AG04449 (cell line): ENCODE data around the gene SLC15A3.

Source experiments
- CTCF ChIA-PET: fragments of 350-600 bp; formaldehyde crosslinking; extraction: SDS; loops from one replicate; lab custom pipeline; 2021; ENCODE audit warnings: antibody characterized with exemption; lab: Yijun Ruan, JAX
- POLR2A ChIA-PET: fragments of 400-600, 350-600 bp; formaldehyde crosslinking; extraction: SDS; loops from one replicate; lab custom pipeline; 2020; ENCODE audit warnings: antibody characterized with exemption, inconsistent platforms; lab: Yijun Ruan, JAX
- DNase-seq: peaks from one replicate; pipeline ENCODE4 v3.0.0-alpha.2; 2010; ENCODE audit warnings: low read depth, low spot score
- H3K4me3 ChIP-seq: 2 replicates; pipeline ENCODE4 v1.5.1; 2011; ENCODE audit warnings: low read depth, mild to moderate bottlenecking, control low read depth, low read length
- TF ChIP-seq, protein P1 (sequence below): IDR thresholded peaks from one replicate; pipeline ENCODE4 v1.5.1; 2011; ENCODE audit warnings: mild to moderate bottlenecking, moderate library complexity, low read length, control low read depth, inconsistent platforms; ENCODE audit not compliant: insufficient read depth; ENCODE audit errors: missing control alignments

SLC15A3 gene

DNA sequence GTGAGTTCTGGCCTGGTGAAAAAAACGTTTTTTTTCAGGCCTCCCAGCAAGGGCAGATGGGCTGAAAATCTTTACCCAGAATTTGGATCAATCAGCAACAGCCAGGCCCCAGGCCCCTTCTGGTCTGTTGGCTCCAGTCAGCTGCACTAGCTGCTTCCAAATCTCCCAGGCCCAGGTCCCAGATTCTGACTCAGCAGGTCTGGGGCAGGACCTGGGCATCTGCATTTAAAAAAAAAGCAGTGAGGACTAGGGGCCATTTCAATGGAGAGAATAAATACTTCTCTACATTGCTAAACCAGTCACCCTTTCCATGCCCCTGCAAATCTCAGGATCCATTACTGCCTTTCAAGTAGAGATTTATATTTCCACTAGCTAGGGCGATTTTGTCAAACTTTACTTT, 4.3 kb downstream of the SLC15A3 start:
- ChIA-PET POLR2A (no interaction called here), CTCF (interaction anchor here (0.5 kb wide), 1 partner anchor 304 kb away, joined by 3 read pairs; no protein-coding TSS in a partner anchor)
- no peak overlapping the region for H3K4me3 ChIP-seq
- TF ChIP-seq, protein P1, sequence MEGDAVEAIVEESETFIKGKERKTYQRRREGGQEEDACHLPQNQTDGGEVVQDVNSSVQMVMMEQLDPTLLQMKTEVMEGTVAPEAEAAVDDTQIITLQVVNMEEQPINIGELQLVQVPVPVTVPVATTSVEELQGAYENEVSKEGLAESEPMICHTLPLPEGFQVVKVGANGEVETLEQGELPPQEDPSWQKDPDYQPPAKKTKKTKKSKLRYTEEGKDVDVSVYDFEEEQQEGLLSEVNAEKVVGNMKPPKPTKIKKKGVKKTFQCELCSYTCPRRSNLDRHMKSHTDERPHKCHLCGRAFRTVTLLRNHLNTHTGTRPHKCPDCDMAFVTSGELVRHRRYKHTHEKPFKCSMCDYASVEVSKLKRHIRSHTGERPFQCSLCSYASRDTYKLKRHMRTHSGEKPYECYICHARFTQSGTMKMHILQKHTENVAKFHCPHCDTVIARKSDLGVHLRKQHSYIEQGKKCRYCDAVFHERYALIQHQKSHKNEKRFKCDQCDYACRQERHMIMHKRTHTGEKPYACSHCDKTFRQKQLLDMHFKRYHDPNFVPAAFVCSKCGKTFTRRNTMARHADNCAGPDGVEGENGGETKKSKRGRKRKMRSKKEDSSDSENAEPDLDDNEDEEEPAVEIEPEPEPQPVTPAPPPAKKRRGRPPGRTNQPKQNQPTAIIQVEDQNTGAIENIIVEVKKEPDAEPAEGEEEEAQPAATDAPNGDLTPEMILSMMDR: no peak
- no peak for DNase-seq

DNA sequence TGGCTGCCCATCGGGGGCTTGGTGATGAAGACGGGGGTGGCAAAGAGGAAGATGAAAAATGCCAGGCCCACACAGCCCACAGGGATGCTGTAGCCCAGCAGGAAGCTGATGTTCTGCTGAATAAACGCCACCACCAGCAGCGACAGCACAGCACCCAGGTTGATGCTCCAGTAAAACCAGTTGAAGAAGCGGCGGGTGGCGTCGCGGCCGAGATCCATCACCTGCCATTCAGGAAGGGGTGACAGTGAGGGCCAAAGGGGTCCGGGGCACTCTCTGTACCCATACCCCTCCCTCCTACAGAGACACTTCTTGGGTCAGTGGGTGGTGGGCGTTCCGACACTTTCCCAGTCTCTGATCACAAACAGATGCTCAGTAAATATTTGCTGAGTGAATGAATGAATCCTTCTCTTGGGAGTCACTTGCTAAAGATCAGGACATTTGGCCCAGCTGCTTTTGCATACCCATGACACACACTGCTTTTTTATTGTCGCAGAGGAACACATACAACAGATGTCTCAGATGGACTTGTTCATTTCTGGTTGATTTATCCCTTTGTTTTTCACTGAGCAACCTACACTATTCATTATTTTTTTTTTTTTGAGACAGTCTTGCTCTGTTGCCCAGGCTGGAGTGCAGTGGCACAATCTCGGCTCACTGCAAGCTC, 5.2 kb downstream of the SLC15A3 start:
- POLR2A ChIA-PET: no interaction called here
- DNase-seq: no peak
- CTCF ChIA-PET: interaction anchor here (1.0 kb wide), 1 partner anchor 23 kb away, joined by 3 read pairs; no protein-coding TSS in a partner anchor
- TF ChIP-seq, protein P1: no peak
- H3K4me3 ChIP-seq: no peak overlapping the region

DNA sequence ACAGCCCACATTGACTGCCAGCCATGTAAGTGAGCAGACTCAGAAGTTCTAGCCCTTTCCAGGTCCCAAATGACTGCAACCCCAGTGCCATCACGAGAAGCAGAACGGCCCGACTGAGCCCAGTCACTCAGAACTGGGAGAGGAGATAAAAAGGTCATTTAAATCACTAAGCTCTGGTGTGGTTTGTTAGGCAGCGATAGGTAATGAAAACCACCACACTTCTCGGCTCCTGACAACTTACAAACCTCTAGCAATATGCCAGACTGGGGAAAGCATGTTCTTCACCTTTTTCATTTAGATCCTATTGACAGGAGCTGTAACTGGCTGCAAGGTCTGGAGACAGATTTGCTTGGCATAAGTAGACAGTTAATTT, 6.7 kb downstream of the SLC15A3 start:
- ChIA-PET POLR2A (no interaction called here), CTCF (no interaction called here)
- DNase-seq: no peak
- TF ChIP-seq, protein P1: no peak
- H3K4me3 ChIP-seq: no peak overlapping the region

DNA sequence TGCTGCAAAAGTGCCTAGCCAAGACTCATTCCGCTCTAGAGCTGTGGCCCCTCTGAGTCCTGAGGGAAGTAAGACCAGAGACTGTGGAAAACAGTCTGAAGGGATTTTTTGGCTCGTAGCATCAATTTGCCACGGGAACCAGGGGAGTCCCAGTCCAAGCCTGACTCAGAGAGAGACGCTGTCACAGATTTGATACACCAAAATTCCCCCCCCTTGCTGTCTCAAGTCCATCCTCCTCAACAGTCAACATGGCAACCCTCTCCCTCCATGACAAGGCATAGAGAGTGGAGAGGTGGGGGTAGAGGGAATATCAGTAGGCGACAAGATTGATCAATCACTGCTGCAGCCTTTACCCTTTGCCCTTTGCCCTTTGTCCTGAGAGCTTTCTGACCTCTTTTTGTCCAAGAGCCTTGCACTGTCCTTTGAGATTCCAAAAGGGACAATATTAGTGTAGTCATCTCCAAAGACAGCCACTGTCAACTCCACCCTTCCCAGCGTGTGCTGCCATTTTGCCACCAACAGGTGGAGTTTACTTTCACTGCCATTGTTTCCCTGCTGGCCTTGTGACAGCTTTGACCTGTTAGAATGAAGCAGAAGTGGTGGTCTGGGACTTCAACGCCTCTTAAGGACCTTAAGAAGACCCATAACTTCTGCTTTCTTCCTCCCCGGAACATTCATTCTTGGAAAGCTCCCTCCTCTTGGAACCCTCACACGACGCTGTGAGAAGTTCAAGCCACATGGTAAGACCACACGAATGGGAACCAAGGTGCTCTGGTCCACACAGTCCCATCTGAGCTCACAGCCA, 7.3 kb downstream of the SLC15A3 start:
- no peak overlapping the region for H3K4me3 ChIP-seq
- DNase-seq: no peak
- ChIA-PET CTCF (no interaction called here), POLR2A (no interaction called here)
- TF ChIP-seq, protein P1: no peak

DNA sequence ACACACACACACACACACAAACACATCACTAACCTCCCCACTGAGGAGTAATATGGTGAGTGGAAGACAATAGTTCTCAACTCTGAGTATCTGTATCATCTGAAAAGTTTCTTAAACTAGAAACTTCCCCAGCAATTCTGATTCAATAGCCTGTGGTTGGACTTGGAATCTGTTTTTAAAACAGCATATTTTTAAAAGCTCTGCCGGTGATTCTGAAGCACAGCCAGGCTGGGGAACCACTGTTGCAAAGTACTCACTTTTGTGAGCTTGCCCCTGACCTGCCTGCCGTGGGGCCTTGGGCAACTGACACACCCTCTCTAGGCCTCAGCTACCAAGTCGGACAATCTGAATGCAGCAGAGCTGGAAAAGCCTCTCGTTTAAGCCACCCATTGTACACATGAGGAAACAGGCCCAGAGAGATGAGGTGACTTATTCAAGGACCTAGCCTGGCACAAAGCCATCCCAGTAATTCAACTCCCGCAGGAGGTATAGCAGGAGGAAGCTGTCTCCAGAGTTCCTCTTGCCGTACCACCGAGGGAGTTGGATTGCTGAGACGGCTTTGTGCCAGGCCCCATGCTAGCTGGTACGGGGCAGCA, 8.9 kb downstream of the SLC15A3 start:
- TF ChIP-seq, protein P1: no peak
- POLR2A ChIA-PET: interaction anchor here (0.7 kb wide), 1 partner anchor 1897 kb away, joined by 3 read pairs; no protein-coding TSS in a partner anchor
- CTCF ChIA-PET: interaction anchor here (0.8 kb wide), 1 partner anchor 36 kb away, joined by 3 read pairs; no protein-coding TSS in a partner anchor
- no peak overlapping the region for H3K4me3 ChIP-seq
- no peak for DNase-seq

DNA sequence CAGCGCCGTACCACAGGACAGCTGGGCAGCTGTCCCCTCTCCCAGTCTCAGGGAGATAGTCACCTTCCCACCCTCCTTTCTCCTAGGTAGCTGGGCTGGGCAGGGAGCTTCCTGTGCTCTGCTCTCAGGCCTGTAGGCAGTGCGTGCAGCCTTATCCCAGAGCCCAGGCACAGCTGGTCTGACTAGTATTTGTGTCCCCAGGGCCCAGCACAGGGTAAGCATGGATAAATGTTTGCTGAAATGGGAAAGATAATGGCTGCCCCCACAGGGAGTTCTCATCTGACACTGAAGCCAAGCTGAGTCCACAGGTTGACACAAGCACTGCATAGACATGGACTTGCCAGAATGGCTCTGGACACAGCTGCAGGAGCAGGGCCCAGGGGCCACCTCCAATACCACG, 9.8 kb downstream of the SLC15A3 start:
- POLR2A ChIA-PET: interaction anchor here (0.7 kb wide), 1 partner anchor 1898 kb away, joined by 3 read pairs; no protein-coding TSS in a partner anchor
- CTCF ChIA-PET: no interaction called here
- TF ChIP-seq, protein P1: no peak
- no peak overlapping the region for H3K4me3 ChIP-seq
- no peak for DNase-seq
